Skeletal muscle tissue (tissue), 4 donors: ENCODE data around the gene SMPDL3B. TPM values are rescaled to one million over a fixed set of nuclear protein-coding genes. Genes with fewer than 3 reads are reported as not detected.

Experiments used
- H3K27ac ChIP-seq: one replicate; pipeline ENCODE4 v1.7.0; 2013; ENCODE audit warnings: mild to moderate bottlenecking, low read depth, low read length, inconsistent platforms
- H3K27me3 ChIP-seq, 3 donors: one replicate each; pipeline ENCODE4 v1.7.0; 2013; ENCODE audit warnings: low read length in 3 of 3; ENCODE audit not compliant: control insufficient read depth in 3 of 3, insufficient read depth in 3 of 3
- H3K36me3 ChIP-seq, 3 donors: one replicate each; pipeline ENCODE4 v1.7.0; 2013; ENCODE audit warnings: low read length in 3 of 3; ENCODE audit not compliant: control insufficient read depth in 3 of 3, insufficient read depth in 3 of 3
- H3K4me1 ChIP-seq, 3 donors: one replicate each; pipeline ENCODE4 v1.7.0; 2013; ENCODE audit warnings: low read length in 3 of 3, mild to moderate bottlenecking in 3 of 3; ENCODE audit not compliant: control insufficient read depth in 3 of 3, insufficient read depth in 3 of 3
- H3K4me3 ChIP-seq, 3 donors: one replicate each; pipeline ENCODE4 v1.7.0; 2013; ENCODE audit warnings: low read length in 3 of 3
- H3K9ac ChIP-seq, 3 donors: one replicate each; pipeline ENCODE4 v1.7.0; 2013; ENCODE audit warnings: low read length in 3 of 3, mild to moderate bottlenecking in 3 of 3, moderate library complexity in 2 of 3, low read depth in 1 of 3
- H3K9me3 ChIP-seq, 3 donors: one replicate each; pipeline ENCODE4 v1.7.0; 2013; ENCODE audit warnings: low read length in 3 of 3; ENCODE audit not compliant: control insufficient read depth in 3 of 3
- total RNA-seq: library from RNA; depleted of rRNA; stranded (reverse); fragments of >200 nt; gene quantifications from one replicate; pipeline ENCODE4 v1.2.3, GENCODE V29; 2014
- donor health status: Osteomylitis.

SMPDL3B gene
- total RNA-seq, 1 donor from 2014 or later, result not detected

DNA sequence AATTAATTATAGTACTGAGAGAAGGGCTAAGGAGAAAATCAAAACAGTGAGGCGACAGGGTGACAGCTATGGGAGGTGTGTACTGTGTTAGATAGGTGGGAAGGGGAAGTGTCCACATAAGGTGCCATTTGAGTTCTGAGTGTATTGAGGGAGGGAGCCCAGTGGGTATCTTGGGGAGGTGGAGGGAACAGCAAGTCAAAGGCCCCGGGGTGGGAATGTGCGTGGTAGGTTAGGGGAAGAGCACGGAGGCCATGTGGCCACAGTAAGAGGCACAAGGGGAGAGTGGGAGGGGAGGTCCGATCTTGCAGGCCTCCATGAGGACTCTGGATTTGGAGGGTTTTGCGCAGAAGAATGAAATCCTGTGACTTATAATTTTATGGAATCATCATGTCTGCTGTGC is 22.0 kb downstream of the SMPDL3B start:
- H3K27me3 ChIP-seq, result no peaks in the 10 kb centered on the region
- H3K27ac ChIP-seq, result no peak overlapping the region
- H3K36me3 ChIP-seq, result no peaks in the 10 kb centered on the region
- no peaks in the 10 kb centered on the region for H3K9me3 ChIP-seq
- H3K9ac ChIP-seq, result no peak overlapping the region
- H3K4me1 ChIP-seq, result peaks cover 16 to 18% (median 16%) of the 10 kb centered on the region in 3 donors
- H3K4me3 ChIP-seq, result no peak overlapping the region

DNA sequence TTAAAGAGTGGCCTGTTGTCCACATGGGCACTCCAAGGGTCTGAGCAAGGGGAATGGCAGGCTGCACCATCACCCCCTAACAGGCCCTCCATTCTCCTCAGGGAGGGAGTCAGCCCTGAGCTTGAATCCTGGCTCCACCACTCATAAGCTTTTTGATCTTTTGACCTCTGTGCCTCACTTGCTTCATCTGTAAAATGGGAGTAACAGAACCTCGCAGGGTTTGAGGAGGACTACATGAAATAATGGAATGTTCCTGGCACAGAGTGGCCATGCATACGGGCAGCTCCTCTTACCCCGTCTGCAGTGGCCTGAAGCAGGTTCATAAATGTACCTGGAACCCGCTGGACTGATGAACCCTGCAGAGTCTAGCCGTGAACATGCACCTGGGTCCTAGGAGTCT is 22.9 kb downstream of the SMPDL3B start:
- H3K27ac ChIP-seq, result no peak overlapping the region
- H3K27me3 ChIP-seq, result no peaks in the 10 kb centered on the region
- H3K36me3 ChIP-seq, result no peaks in the 10 kb centered on the region
- peaks cover 16 to 18% (median 16%) of the 10 kb centered on the region in 3 donors for H3K4me1 ChIP-seq
- H3K9me3 ChIP-seq, result no peaks in the 10 kb centered on the region
- no peak overlapping the region for H3K4me3 ChIP-seq
- no peak overlapping the region for H3K9ac ChIP-seq

DNA sequence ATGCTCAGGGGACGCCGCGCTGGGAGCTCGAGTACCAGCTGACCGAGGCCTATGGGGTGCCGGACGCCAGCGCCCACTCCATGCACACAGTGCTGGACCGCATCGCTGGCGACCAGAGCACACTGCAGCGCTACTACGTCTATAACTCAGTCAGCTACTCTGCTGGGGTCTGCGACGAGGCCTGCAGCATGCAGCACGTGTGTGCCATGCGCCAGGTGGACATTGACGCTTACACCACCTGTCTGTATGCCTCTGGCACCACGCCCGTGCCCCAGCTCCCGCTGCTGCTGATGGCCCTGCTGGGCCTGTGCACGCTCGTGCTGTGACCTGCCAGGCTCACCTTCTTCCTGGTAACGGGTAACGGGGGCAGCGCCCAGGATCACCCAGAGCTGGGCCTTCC is 23.7 kb downstream of the SMPDL3B start:
- no peak overlapping the region for H3K9ac ChIP-seq
- peaks cover 0 to 3% (median under 1%) of the 10 kb centered on the region in 3 donors for H3K36me3 ChIP-seq
- H3K4me1 ChIP-seq, result peaks cover 16 to 18% (median 16%) of the 10 kb centered on the region in 3 donors
- H3K27me3 ChIP-seq, result no peaks in the 10 kb centered on the region
- no peaks in the 10 kb centered on the region for H3K9me3 ChIP-seq
- H3K4me3 ChIP-seq, result no peak overlapping the region
- H3K27ac ChIP-seq, result no peak overlapping the region

DNA sequence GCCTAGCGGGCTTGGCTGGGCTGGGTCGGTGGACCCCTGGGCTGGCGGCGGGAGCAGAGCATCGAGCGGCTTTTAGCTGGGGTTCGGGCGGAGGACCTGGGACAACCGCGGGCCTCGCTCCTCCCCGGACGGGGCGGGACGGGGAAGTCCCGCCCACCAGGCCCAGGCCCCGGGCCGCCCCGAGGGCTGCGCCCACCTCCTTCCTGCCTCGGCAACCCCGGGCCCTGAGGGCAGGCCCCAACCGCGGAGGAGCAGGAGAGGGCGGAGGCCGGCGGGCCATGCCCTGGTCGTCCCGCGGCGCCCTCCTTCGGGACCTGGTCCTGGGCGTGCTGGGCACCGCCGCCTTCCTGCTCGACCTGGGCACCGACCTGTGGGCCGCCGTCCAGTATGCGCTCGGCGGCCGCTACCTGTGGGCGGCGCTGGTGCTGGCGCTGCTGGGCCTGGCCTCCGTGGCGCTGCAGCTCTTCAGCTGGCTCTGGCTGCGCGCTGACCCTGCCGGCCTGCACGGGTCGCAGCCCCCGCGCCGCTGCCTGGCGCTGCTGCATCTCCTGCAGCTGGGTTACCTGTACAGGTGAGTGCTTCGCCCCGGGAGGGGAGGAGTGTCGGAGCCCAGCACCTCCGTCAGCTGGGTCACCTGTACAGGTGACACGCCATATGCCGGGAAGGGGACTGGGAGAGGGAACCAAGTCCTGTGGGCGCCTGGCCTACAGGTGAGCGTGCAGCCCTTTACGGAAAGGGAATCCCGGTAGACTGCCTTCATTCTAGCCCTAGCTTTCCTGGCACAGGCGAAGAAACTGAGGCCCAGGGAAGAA is 25.2 kb downstream of the SMPDL3B start, which contains the start of gene XKR8:
Gene XKR8 (plus strand): TSS at position 182 of the 812 bp plus-strand sequence. CDS start 97 bp downstream, at position 279.
- H3K27ac ChIP-seq, result peak within 1 kb of the TSS; percentile 74
- H3K36me3 ChIP-seq, result peaks cover 7 to 10% (median 8%) of the 10 kb centered on the region in 3 donors
- no peaks in the 10 kb centered on the region for H3K27me3 ChIP-seq
- no peaks in the 10 kb centered on the region for H3K9me3 ChIP-seq
- peaks cover 16 to 18% (median 16%) of the 10 kb centered on the region in 3 donors for H3K4me1 ChIP-seq
- H3K4me3 ChIP-seq, result peak within 1 kb of the TSS; percentile 86 to 89 (median 86)
- H3K9ac ChIP-seq, result peak within 1 kb of the TSS; percentile 87 to 93 (median 88)

DNA sequence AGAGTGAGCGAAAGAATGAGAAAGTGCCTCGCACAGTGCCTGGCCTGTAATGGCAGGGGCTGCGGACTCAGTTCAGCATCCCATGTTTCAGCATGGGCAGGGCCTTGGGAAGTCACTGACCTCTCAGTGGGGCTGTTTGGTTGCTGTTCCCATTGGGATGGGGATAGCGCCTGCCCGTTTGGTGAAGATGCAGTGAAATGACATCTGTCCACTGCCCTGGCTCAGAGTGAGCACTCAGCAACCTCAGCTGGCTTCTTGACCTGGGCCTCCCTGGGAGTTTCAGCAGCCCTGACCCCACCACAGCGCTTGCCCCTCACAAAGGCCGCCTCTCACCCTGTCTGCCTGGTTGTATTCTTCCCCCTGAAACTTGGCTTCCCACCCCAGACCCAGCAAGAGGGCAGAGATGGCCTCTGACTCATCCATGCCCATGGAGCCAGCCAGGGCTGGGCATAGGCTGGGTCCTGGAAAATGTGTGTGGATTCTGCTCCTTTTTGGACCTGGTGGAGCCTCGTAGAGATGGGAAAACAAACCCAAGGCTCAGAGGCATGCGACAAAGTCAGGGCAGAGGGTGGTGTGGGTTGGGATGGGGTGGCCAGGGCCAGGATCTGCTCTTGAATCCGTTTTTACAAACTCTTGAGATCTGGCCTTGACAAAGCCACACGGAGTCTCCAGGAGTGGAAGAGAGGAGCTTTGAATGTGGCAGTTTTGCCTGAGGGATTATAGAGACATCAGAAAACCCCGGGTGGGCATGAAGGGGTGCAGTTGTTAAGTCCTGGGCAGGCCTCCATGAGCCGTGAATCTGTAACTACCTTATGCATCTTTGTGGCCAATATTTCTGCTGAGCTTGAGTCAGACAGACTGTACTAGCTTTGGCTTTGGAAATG is 26.2 kb downstream of the SMPDL3B start:
- H3K4me3 ChIP-seq, result peak overlapping the region; percentile 86 to 89 (median 86)
- peaks cover 16 to 18% (median 16%) of the 10 kb centered on the region in 3 donors for H3K4me1 ChIP-seq
- H3K9ac ChIP-seq, result peak overlapping the region; percentile 87 to 93 (median 88)
- no peaks in the 10 kb centered on the region for H3K27me3 ChIP-seq
- peaks cover 8 to 13% (median 11%) of the 10 kb centered on the region in 3 donors for H3K36me3 ChIP-seq
- peak overlapping the region; percentile 39 for H3K27ac ChIP-seq
- H3K9me3 ChIP-seq, result no peaks in the 10 kb centered on the region

DNA sequence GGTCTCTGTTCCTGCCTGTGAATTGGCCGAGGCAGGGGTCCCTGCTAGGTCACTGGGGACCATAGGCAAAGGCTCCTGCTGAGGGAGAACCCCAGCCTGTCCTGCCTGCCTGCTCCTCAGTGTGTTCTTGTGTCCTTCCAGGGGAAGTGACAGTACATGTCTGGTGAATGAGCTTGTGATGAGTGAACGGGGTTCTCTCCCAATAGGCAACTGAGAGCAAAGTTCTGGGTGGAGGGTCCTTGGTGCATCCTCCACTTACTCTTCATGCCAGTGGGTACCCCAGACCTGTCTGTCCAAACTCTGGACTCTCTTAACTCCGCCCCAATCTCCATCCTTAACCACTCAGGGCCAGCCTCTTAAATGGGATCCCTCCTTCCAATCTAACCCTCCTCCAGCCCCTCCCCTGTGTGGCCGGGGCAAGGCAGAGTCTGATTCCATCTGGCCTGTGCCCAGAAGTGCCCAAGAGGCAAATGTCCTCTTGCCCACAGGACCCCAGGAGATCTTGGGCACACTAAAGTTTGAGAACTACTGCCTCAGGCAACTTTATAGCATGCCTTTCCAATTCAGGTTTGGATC is 26.9 kb downstream of the SMPDL3B start:
- Histone ChIP-seq H3K36me3 (peaks cover 13 to 17% (median 16%) of the 10 kb centered on the region in 3 donors), H3K4me3 (peak overlapping the region in 1 of 3 donors; percentile 86), H3K9ac (peak overlapping the region in 1 of 3 donors; percentile 87), H3K27me3 (no peaks in the 10 kb centered on the region), H3K9me3 (no peaks in the 10 kb centered on the region), H3K4me1 (peaks cover 16 to 18% (median 16%) of the 10 kb centered on the region in 3 donors), H3K27ac (no peak overlapping the region)

DNA sequence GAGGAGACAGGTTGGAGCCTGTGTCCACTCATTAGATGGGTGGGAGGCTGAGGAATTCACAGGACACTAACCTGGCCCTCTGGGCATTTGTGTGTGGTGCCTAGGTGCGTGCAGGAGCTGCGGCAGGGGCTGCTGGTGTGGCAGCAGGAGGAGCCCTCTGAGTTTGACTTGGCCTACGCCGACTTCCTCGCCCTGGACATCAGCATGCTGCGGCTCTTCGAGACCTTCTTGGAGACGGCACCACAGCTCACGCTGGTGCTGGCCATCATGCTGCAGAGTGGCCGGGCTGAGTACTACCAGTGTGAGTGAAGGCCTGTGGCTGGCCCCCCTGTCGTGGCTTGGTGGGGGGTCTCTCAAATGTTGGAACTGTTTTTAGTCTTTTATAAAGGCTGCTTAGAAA is 28.6 kb downstream of the SMPDL3B start:
- H3K27ac ChIP-seq, result no peak overlapping the region
- no peak overlapping the region for H3K4me3 ChIP-seq
- peaks cover 16 to 21% (median 16%) of the 10 kb centered on the region in 3 donors for H3K4me1 ChIP-seq
- no peaks in the 10 kb centered on the region for H3K27me3 ChIP-seq
- H3K9ac ChIP-seq, result no peak overlapping the region
- H3K9me3 ChIP-seq, result no peaks in the 10 kb centered on the region
- peaks cover 18 to 28% (median 25%) of the 10 kb centered on the region in 3 donors for H3K36me3 ChIP-seq

DNA sequence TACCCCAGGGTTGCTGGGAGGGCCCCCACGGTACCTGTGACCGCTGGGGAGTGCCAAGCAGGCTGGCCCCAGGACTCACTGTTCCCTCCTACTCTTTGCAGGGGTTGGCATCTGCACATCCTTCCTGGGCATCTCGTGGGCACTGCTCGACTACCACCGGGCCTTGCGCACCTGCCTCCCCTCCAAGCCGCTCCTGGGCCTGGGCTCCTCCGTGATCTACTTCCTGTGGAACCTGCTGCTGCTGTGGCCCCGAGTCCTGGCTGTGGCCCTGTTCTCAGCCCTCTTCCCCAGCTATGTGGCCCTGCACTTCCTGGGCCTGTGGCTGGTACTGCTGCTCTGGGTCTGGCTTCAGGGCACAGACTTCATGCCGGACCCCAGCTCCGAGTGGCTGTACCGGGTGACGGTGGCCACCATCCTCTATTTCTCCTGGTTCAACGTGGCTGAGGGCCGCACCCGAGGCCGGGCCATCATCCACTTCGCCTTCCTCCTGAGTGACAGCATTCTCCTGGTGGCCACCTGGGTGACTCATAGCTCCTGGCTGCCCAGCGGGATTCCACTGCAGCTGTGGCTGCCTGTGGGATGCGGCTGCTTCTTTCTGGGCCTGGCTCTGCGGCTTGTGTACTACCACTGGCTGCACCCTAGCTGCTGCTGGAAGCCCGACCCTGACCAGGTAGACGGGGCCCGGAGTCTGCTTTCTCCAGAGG is 31.8 kb downstream of the SMPDL3B start:
- Histone ChIP-seq H3K9ac (no peak overlapping the region), H3K27ac (no peak overlapping the region), H3K27me3 (no peaks in the 10 kb centered on the region), H3K4me3 (no peak overlapping the region), H3K9me3 (no peaks in the 10 kb centered on the region), H3K4me1 (peaks cover 6 to 12% (median 8%) of the 10 kb centered on the region in 3 donors), H3K36me3 (peaks cover 18 to 28% (median 25%) of the 10 kb centered on the region in 3 donors)
